Kidney epithelial cell (primary cell): ENCODE results near the gene HS6ST3. TPM values are rescaled to one million over a fixed set of nuclear protein-coding genes. Genes with fewer than 3 reads are reported as not detected.

Experiments used
- DNase-seq: peaks from one replicate; pipeline ENCODE4 v3.0.0-alpha.2; 2010; ENCODE audit warnings: low read depth
- H3K27me3 ChIP-seq: 2 replicates; pipeline ENCODE4 v1.6.0; 2011; ENCODE audit warnings: low read length; ENCODE audit not compliant: control insufficient read depth, insufficient read depth
- H3K36me3 ChIP-seq: 2 replicates; pipeline ENCODE4 v1.5.1; 2011; ENCODE audit warnings: low read length; ENCODE audit not compliant: control insufficient read depth, insufficient read depth
- H3K4me3 ChIP-seq: 2 replicates; pipeline ENCODE4 v1.5.1; 2011; ENCODE audit warnings: low read depth, mild to moderate bottlenecking, control low read depth, low read length
- CTCF ChIP-seq: IDR thresholded peaks from 2 replicates; pipeline ENCODE4 v1.5.1; 2011; ENCODE audit warnings: mild to moderate bottlenecking, moderate library complexity, low read length, control low read depth, inconsistent platforms; ENCODE audit not compliant: insufficient read depth, poor library complexity, severe bottlenecking
- total RNA-seq: library from RNA; depleted of rRNA; stranded (reverse); fragments of >200 nt; gene quantifications from 2 replicates; pipeline ENCODE4 v1.2.3, GENCODE V29; 2015

The HS6ST3 gene
- total RNA-seq, 1 donor from 2014 or later, result 0.38 TPM

- Histone ChIP-seq H3K27me3 (no peaks in the 10 kb centered on the region), H3K36me3 (no peaks in the 10 kb centered on the region), H3K4me3 (no peak overlapping the region)
- DNase-seq, result no peak
- TF ChIP-seq CTCF, result no peak
Measured at GRCh38 chr13:96185818-96186217, 95.9 kb downstream of the HS6ST3 start.

- Histone ChIP-seq H3K4me3 (no peak overlapping the region), H3K36me3 (no peaks in the 10 kb centered on the region), H3K27me3 (no peaks in the 10 kb centered on the region)
- TF ChIP-seq CTCF, result no peak
- no peak for DNase-seq
Measured at GRCh38 chr13:96191367-96191766, 101.5 kb downstream of the HS6ST3 start.

GRCh38 chr13:96193728-96194310 is 103.9 kb downstream of the HS6ST3 start:
- no peak overlapping the region for H3K4me3 ChIP-seq
- no peak for DNase-seq
- TF ChIP-seq CTCF, result no peak
- no peaks in the 10 kb centered on the region for H3K27me3 ChIP-seq
- no peaks in the 10 kb centered on the region for H3K36me3 ChIP-seq

GRCh38 chr13:96198038-96198437 is 108.1 kb downstream of the HS6ST3 start:
- no peak for TF ChIP-seq CTCF
- H3K27me3 ChIP-seq, result no peaks in the 10 kb centered on the region
- H3K36me3 ChIP-seq, result no peaks in the 10 kb centered on the region
- DNase-seq, result no peak
- no peak overlapping the region for H3K4me3 ChIP-seq

DNA sequence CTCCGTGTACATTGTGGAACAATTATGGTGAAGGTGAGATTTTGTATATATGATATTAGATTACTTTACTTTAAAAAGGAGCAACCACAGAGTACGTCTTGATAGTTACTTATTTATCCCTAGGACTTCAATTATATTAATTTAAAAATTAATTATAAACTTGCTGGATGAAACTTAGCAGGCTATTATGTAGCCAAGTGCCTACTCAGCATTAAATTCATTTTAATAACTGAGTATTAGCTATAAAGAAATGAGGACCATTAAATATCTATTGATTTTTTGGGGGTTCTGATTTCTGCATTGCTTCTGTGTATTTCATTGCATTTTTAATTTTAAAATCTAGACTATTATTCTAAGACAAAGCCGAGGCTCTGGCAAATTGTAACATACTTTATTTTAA is 109.4 kb downstream of the HS6ST3 start:
- Histone ChIP-seq H3K4me3 (no peak overlapping the region), H3K27me3 (no peaks in the 10 kb centered on the region), H3K36me3 (no peaks in the 10 kb centered on the region)
- no peak for DNase-seq
- TF ChIP-seq CTCF, result no peak

DNA sequence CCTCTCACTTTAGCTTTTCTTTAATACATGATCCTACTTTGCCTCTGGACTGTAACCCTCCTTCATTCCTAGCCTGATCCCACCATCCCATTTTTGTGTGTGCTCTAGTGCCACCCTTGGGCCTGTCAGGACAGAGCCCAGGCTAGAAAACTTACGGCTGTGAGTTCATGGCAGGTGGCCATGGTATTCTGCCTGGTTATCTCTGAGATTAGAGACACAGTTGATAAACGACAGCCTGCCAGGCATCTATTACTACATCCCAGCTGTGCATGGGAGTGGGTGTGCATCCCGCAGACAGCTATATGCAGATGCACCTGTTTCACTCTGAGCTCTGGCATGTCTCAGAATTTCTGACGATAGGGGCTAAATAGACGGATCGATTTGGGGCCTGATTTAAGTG is 110.9 kb downstream of the HS6ST3 start:
- no peaks in the 10 kb centered on the region for H3K36me3 ChIP-seq
- DNase-seq, result no peak
- no peak overlapping the region for H3K4me3 ChIP-seq
- H3K27me3 ChIP-seq, result no peaks in the 10 kb centered on the region
- TF ChIP-seq CTCF, result no peak
